ENCODE results near the gene PLEKHJ1.

PLEKHJ1 gene

GRCh38 chr19:2239173-2239572, 3.0 kb upstream of the PLEKHJ1 start:
- H3K9me3 Mint-ChIP-seq, result no peaks in the 10 kb centered on the region
- H3K27me3 Mint-ChIP-seq, result no peaks in the 10 kb centered on the region
- no peak for ATAC-seq (replicated peaks)
- peak overlapping the region; percentile 93 to 98 for H3K4me3 Mint-ChIP-seq
- H3K27ac Mint-ChIP-seq, result peak overlapping the region; percentile 74
- DNase-seq, result no peak
- H3K4me1 Mint-ChIP-seq, result peaks cover 47 to 84% of the 10 kb centered on the region in 2 donors
- peaks cover 51 to 61% of the 10 kb centered on the region in 2 donors for H3K36me3 Mint-ChIP-seq

- Mint-ChIP-seq H3K36me3 (peaks cover 57 to 61% of the 10 kb centered on the region in 2 donors), H3K27ac (peak overlapping the region; percentile 99), H3K4me3 (peak overlapping the region; percentile 93 to 98), H3K9me3 (no peaks in the 10 kb centered on the region), H3K27me3 (no peaks in the 10 kb centered on the region), H3K4me1 (peaks cover 58 to 90% of the 10 kb centered on the region in 2 donors)
- DNase-seq, result no peak
- no peak for ATAC-seq (replicated peaks)
These were observed 1.7 kb upstream of the PLEKHJ1 start for GRCh38 chr19:2237869-2238153.

GRCh38 chr19:2237051-2237868, 1.1 kb upstream of the PLEKHJ1 start:
- ATAC-seq (replicated peaks) (no peak), DNase-seq (no peak)
- Mint-ChIP-seq H3K4me3 (peak overlapping the region; percentile 93 to 98), H3K36me3 (peaks cover 55 to 58% of the 10 kb centered on the region in 2 donors), H3K9me3 (no peaks in the 10 kb centered on the region), H3K27ac (peak overlapping the region; percentile 99), H3K4me1 (peaks cover 56 to 90% of the 10 kb centered on the region in 2 donors), H3K27me3 (no peaks in the 10 kb centered on the region)

GRCh38 chr19:2236064-2236313, 140 bp downstream of the PLEKHJ1 start:
- Mint-ChIP-seq H3K4me1 (peaks cover 53 to 84% of the 10 kb centered on the region in 2 donors), H3K27me3 (no peaks in the 10 kb centered on the region), H3K4me3 (peak overlapping the region; percentile 93 to 98), H3K9me3 (no peaks in the 10 kb centered on the region), H3K27ac (peak overlapping the region; percentile 99), H3K36me3 (peaks cover 60 to 64% of the 10 kb centered on the region in 2 donors)
- no peak for DNase-seq
- ATAC-seq (replicated peaks), result peak in 1 of 2 donors; percentile 80

GRCh38 chr19:2235381-2236063, 607 bp downstream of the PLEKHJ1 start:
- DNase-seq, result no peak
- peak overlapping the region; percentile 94 for H3K27ac Mint-ChIP-seq
- H3K4me3 Mint-ChIP-seq, result peak overlapping the region; percentile 93 to 98
- no peaks in the 10 kb centered on the region for H3K27me3 Mint-ChIP-seq
- ATAC-seq (replicated peaks), result peak; percentile 31 to 33
- H3K36me3 Mint-ChIP-seq, result peaks cover 59 to 63% of the 10 kb centered on the region in 2 donors
- H3K9me3 Mint-ChIP-seq, result no peaks in the 10 kb centered on the region
- peaks cover 49 to 83% of the 10 kb centered on the region in 2 donors for H3K4me1 Mint-ChIP-seq

- Mint-ChIP-seq H3K4me3 (peak overlapping the region; percentile 93 to 98), H3K4me1 (peaks cover 45 to 82% of the 10 kb centered on the region in 2 donors), H3K9me3 (no peaks in the 10 kb centered on the region)
These were observed 1.1 kb downstream of the PLEKHJ1 start for GRCh38 chr19:2234996-2235380.

GRCh38 chr19:2233601-2234280, 2.4 kb downstream of the PLEKHJ1 start:
- DNase-seq (no peak), ATAC-seq (replicated peaks) (no peak)
- H3K27me3 Mint-ChIP-seq, result no peaks in the 10 kb centered on the region
- H3K4me3 Mint-ChIP-seq, result peak overlapping the region; percentile 93 to 98
- no peaks in the 10 kb centered on the region for H3K9me3 Mint-ChIP-seq
- peaks cover 57 to 59% of the 10 kb centered on the region in 2 donors for H3K36me3 Mint-ChIP-seq
- peaks cover 41 to 79% of the 10 kb centered on the region in 2 donors for H3K4me1 Mint-ChIP-seq
- H3K27ac Mint-ChIP-seq, result peak overlapping the region; percentile 84

More at GRCh38 chr19:2234996-2235380, 1.1 kb downstream of the PLEKHJ1 start:
- H3K27me3 Mint-ChIP-seq, result no peaks in the 10 kb centered on the region
- peaks cover 58 to 62% of the 10 kb centered on the region in 2 donors for H3K36me3 Mint-ChIP-seq
- DNase-seq, result no peak
- no peak for ATAC-seq (replicated peaks)
- H3K27ac Mint-ChIP-seq, result peak overlapping the region; percentile 94

GRCh38 chr19:2232286-2233151, 3.6 kb downstream of the PLEKHJ1 start:
- Mint-ChIP-seq H3K27ac (peak overlapping the region; percentile 85), H3K4me1 (peaks cover 32 to 68% of the 10 kb centered on the region in 2 donors), H3K4me3 (peak overlapping the region; percentile 29 to 67), H3K36me3 (peaks cover 51 to 53% of the 10 kb centered on the region in 2 donors), H3K27me3 (no peaks in the 10 kb centered on the region), H3K9me3 (no peaks in the 10 kb centered on the region)
- ATAC-seq (replicated peaks), result no peak
- DNase-seq, result no peak

- no peak overlapping the region for H3K4me3 Mint-ChIP-seq
- no peak for DNase-seq
- no peak for ATAC-seq (replicated peaks)
- H3K4me1 Mint-ChIP-seq, result peaks cover 31 to 68% of the 10 kb centered on the region in 2 donors
- H3K27me3 Mint-ChIP-seq, result no peaks in the 10 kb centered on the region
- H3K27ac Mint-ChIP-seq, result peak overlapping the region; percentile 80
- H3K9me3 Mint-ChIP-seq, result no peaks in the 10 kb centered on the region
- peaks cover 54% of the 10 kb centered on the region in 2 donors for H3K36me3 Mint-ChIP-seq
These were observed 4.4 kb downstream of the PLEKHJ1 start for GRCh38 chr19:2231621-2232221.

GRCh38 chr19:2230807-2231533, 5.2 kb downstream of the PLEKHJ1 start:
- Mint-ChIP-seq H3K27me3 (no peaks in the 10 kb centered on the region), H3K9me3 (no peaks in the 10 kb centered on the region), H3K36me3 (peaks cover 50% of the 10 kb centered on the region in 2 donors), H3K27ac (peak overlapping the region; percentile 80), H3K4me1 (peaks cover 26 to 61% of the 10 kb centered on the region in 2 donors), H3K4me3 (no peak overlapping the region)
- DNase-seq (no peak), ATAC-seq (replicated peaks) (no peak)

GRCh38 chr19:2230033-2230531, 6.0 kb downstream of the PLEKHJ1 start:
- ATAC-seq (replicated peaks) (no peak), DNase-seq (no peak)
- Mint-ChIP-seq H3K4me3 (no peak overlapping the region), H3K4me1 (peaks cover 25 to 57% of the 10 kb centered on the region in 2 donors), H3K27ac (peak overlapping the region; percentile 54), H3K36me3 (peaks cover 54% of the 10 kb centered on the region in 2 donors), H3K27me3 (no peaks in the 10 kb centered on the region), H3K9me3 (no peaks in the 10 kb centered on the region)

- peaks cover 24 to 56% of the 10 kb centered on the region in 2 donors for H3K4me1 Mint-ChIP-seq
- DNase-seq (no peak), ATAC-seq (replicated peaks) (no peak)
- H3K27ac Mint-ChIP-seq, result peak overlapping the region; percentile 89
- H3K9me3 Mint-ChIP-seq, result no peaks in the 10 kb centered on the region
- no peaks in the 10 kb centered on the region for H3K27me3 Mint-ChIP-seq
- H3K4me3 Mint-ChIP-seq, result peak overlapping the region in 1 of 2 donors; percentile 13
- peaks cover 58 to 61% of the 10 kb centered on the region in 2 donors for H3K36me3 Mint-ChIP-seq
These were observed 6.8 kb downstream of the PLEKHJ1 start for GRCh38 chr19:2229103-2230032.
